ENCODE data around the gene SOX5. TPM values are rescaled to one million over a fixed set of nuclear protein-coding genes. Genes with fewer than 3 reads are reported as not detected.

The SOX5 gene
- total and polyA plus RNA-seq, 2 donors (not counting 1 experiment from before 2014, with no cell fraction given) = 3.9 to 17.2 TPM

GRCh38 chr12:23855813-23856212, 93.7 kb downstream of the SOX5 start:
- Histone ChIP-seq H3K4me2 (replicated peaks; ENCODE audit: low read depth, low read length, poor library complexity, severe bottlenecking) (no peak overlapping the region), H3K9ac (ENCODE audit: low read length) (no peak overlapping the region), H3K9me3 (ENCODE audit: control extremely low read depth in 1 of 3, control insufficient read depth in 2 of 3, insufficient read depth in 1 of 3, low read length in 2 of 3) (no peaks in the 10 kb centered on the region), H3K4me1 (ENCODE audit: control insufficient read depth in 2 of 2, insufficient read depth in 2 of 2, low read length in 2 of 2) (no peaks in the 10 kb centered on the region), H2AFZ (ENCODE audit: insufficient read depth, low read depth, low read length, poor library complexity, severe bottlenecking) (no peak overlapping the region), H3K4me3 (ENCODE audit: control extremely low read depth in 1 of 5, extremely low read depth in 1 of 5, insufficient read depth in 1 of 5, low read depth in 2 of 5, low read length in 4 of 5) (no peak overlapping the region), H3K36me3 (replicated peaks in 1 of 2; ENCODE audit: control extremely low read depth in 1 of 2, control insufficient read depth in 1 of 2, extremely low read depth in 1 of 2, insufficient read depth in 2 of 2, low read length in 1 of 2) (no peaks in the 10 kb centered on the region), H3K27ac (ENCODE audit: low read length in 2 of 2) (no peak overlapping the region), H3K79me2 (ENCODE audit: control insufficient read depth, insufficient read depth, low read length) (no peaks in the 10 kb centered on the region), H4K20me1 (ENCODE audit: control insufficient read depth, insufficient read depth, low read length, poor library complexity, severe bottlenecking) (no peaks in the 10 kb centered on the region), H3K27me3 (replicated peaks in 1 of 4; ENCODE audit: control extremely low read depth in 1 of 4, control insufficient read depth in 3 of 4, insufficient read depth in 4 of 4, low read length in 3 of 4) (no peaks in the 10 kb centered on the region)
- Mint-ChIP-seq H3K4me3 (no peak overlapping the region), H3K27ac (no peak overlapping the region), H3K9me3 (ENCODE audit: insufficient read depth) (no peaks in the 10 kb centered on the region), H3K4me1 (peaks cover 6% of the 10 kb centered on the region), H3K27me3 (no peaks in the 10 kb centered on the region)
- no peak for ATAC-seq (ENCODE audit: low read depth)
- no peak for DNase-seq
- no peak for TF ChIP-seq EZH2 (IDR thresholded peaks at IDR 0.05; ENCODE audit: borderline replicate concordance, insufficient read depth, low read depth, low read length, poor library complexity, severe bottlenecking)
- TF ChIP-seq, protein P1, sequence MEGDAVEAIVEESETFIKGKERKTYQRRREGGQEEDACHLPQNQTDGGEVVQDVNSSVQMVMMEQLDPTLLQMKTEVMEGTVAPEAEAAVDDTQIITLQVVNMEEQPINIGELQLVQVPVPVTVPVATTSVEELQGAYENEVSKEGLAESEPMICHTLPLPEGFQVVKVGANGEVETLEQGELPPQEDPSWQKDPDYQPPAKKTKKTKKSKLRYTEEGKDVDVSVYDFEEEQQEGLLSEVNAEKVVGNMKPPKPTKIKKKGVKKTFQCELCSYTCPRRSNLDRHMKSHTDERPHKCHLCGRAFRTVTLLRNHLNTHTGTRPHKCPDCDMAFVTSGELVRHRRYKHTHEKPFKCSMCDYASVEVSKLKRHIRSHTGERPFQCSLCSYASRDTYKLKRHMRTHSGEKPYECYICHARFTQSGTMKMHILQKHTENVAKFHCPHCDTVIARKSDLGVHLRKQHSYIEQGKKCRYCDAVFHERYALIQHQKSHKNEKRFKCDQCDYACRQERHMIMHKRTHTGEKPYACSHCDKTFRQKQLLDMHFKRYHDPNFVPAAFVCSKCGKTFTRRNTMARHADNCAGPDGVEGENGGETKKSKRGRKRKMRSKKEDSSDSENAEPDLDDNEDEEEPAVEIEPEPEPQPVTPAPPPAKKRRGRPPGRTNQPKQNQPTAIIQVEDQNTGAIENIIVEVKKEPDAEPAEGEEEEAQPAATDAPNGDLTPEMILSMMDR (IDR thresholded peaks at IDR 0.05) = no peak
- no CpG with 5 or more reads among the region's 4 CpGs for WGBS (ENCODE audit: insufficient coverage)
- POLR2A ChIA-PET = no interaction called here
- intact Hi-C loops (cut with micrococcal nuclease) = no loop called here
- CTCF ChIA-PET = interaction anchor here (1.3 kb wide), 1 partner anchor 927 kb away, joined by 3 read pairs; no protein-coding TSS in a partner anchor

GRCh38 chr12:23854598-23854997, 94.9 kb downstream of the SOX5 start:
- Histone ChIP-seq H3K4me1 (ENCODE audit: control insufficient read depth in 2 of 2, insufficient read depth in 2 of 2, low read length in 2 of 2) (no peaks in the 10 kb centered on the region), H3K27me3 (replicated peaks in 1 of 4; ENCODE audit: control extremely low read depth in 1 of 4, control insufficient read depth in 3 of 4, insufficient read depth in 4 of 4, low read length in 3 of 4) (no peaks in the 10 kb centered on the region), H4K20me1 (ENCODE audit: control insufficient read depth, insufficient read depth, low read length, poor library complexity, severe bottlenecking) (no peaks in the 10 kb centered on the region), H2AFZ (ENCODE audit: insufficient read depth, low read depth, low read length, poor library complexity, severe bottlenecking) (no peak overlapping the region), H3K4me3 (ENCODE audit: control extremely low read depth in 1 of 5, extremely low read depth in 1 of 5, insufficient read depth in 1 of 5, low read depth in 2 of 5, low read length in 4 of 5) (no peak overlapping the region), H3K79me2 (ENCODE audit: control insufficient read depth, insufficient read depth, low read length) (no peaks in the 10 kb centered on the region), H3K9ac (ENCODE audit: low read length) (no peak overlapping the region), H3K36me3 (replicated peaks in 1 of 2; ENCODE audit: control extremely low read depth in 1 of 2, control insufficient read depth in 1 of 2, extremely low read depth in 1 of 2, insufficient read depth in 2 of 2, low read length in 1 of 2) (no peaks in the 10 kb centered on the region), H3K27ac (ENCODE audit: low read length in 2 of 2) (no peak overlapping the region), H3K9me3 (ENCODE audit: control extremely low read depth in 1 of 3, control insufficient read depth in 2 of 3, insufficient read depth in 1 of 3, low read length in 2 of 3) (no peaks in the 10 kb centered on the region), H3K4me2 (replicated peaks; ENCODE audit: low read depth, low read length, poor library complexity, severe bottlenecking) (no peak overlapping the region)
- intact Hi-C loops (cut with micrococcal nuclease) = no loop called here
- Mint-ChIP-seq H3K4me1 (peaks cover 6% of the 10 kb centered on the region), H3K4me3 (no peak overlapping the region), H3K27me3 (no peaks in the 10 kb centered on the region), H3K9me3 (ENCODE audit: insufficient read depth) (no peaks in the 10 kb centered on the region), H3K27ac (no peak overlapping the region)
- CTCF ChIA-PET = no interaction called here
- no peak for TF ChIP-seq EZH2 (IDR thresholded peaks at IDR 0.05; ENCODE audit: borderline replicate concordance, insufficient read depth, low read depth, low read length, poor library complexity, severe bottlenecking)
- TF ChIP-seq, protein P1 (IDR thresholded peaks at IDR 0.05) = no peak
- no peak for DNase-seq
- ATAC-seq (ENCODE audit: low read depth) = no peak
- POLR2A ChIA-PET = no interaction called here

Measured in B cell (primary cell).